Esophagus muscularis mucosa (tissue), 4 donors: ENCODE results near the gene ANKRD34A. TPM values are rescaled to one million over a fixed set of nuclear protein-coding genes. Genes with fewer than 3 reads are reported as not detected.

Experiments used
- DNase-seq: peaks from one replicate; pipeline ENCODE4 v3.0.0-alpha.2; 2017; ENCODE audit errors: extremely low spot score
- H3K27ac ChIP-seq, 4 donors: fragments of 200-600 bp; sonication (generic); replicated peaks in 1 of 4; 1 replicate in 3 of 4; 2 replicates in 1 of 4; pipeline ENCODE4 v1.5.1; 2016 to 2019; ENCODE audit warnings: mild to moderate bottlenecking in 1 of 4
- H3K27me3 ChIP-seq, 4 donors: fragments of 200-600 bp; sonication (generic); one replicate each; pipeline versions ENCODE4 v1.5.1 to v1.6.0; 2016 to 2019
- H3K36me3 ChIP-seq, 4 donors: fragments of 200-600 bp; sonication (generic); one replicate each; pipeline ENCODE4 v1.5.1; 2016 to 2019
- H3K4me1 ChIP-seq, 4 donors: fragments of 200-600 bp; sonication (generic); one replicate each; pipeline ENCODE4 v1.5.1; 2016 to 2019
- H3K4me3 ChIP-seq, 4 donors: fragments of 200-600 bp; sonication (generic); 1 replicate in 2 of 4; 2 replicates in 2 of 4; pipeline ENCODE4 v1.5.1; 2016 to 2019; ENCODE audit warnings: mild to moderate bottlenecking in 4 of 4, moderate library complexity in 1 of 4
- H3K9me3 ChIP-seq, 4 donors: fragments of 200-600 bp; sonication (generic); 1 replicate in 3 of 4; 2 replicates in 1 of 4; pipeline ENCODE4 v1.5.1; 2016 to 2019
- EP300 ChIP-seq: sonication (generic); formaldehyde crosslinking; IDR thresholded peaks from one replicate; pipeline ENCODE4 v1.6.1; 2017; ENCODE audit warnings: antibody characterized with exemption
- POLR2A ChIP-seq: fragments of 450-650 bp; IDR thresholded peaks from one replicate; pipeline ENCODE4 v1.6.1; 2017; ENCODE audit warnings: antibody characterized with exemption, moderate library complexity, mild to moderate bottlenecking, low read depth
- POLR2AphosphoS5 ChIP-seq, 2 donors: sonication (generic); formaldehyde crosslinking; IDR thresholded peaks; one replicate each; pipeline ENCODE4 v1.6.1; 2017; ENCODE audit warnings: antibody characterized with exemption in 2 of 2
- WGBS: methylation state at CpG from one replicate; pipeline ENCODE4 v1.1.5; 2018; 5-methylcytosine and 5-hydroxymethylcytosine counted together
- intact Hi-C: fragments of 100-400 bp; cut with DNase I; formaldehyde crosslinking; loops from one replicate; pipeline ENCODE4 v1.15.1; 2023
- total RNA-seq, 4 donors: library from RNA; depleted of rRNA; stranded (reverse); fragments of >200 nt; gene quantifications; one replicate each; pipeline versions ENCODE4 v1.1.0 to v1.2.1, GENCODE V29; 2016
- TF ChIP-seq, protein P1 (sequence below), 3 experiments: fragments of 200-600 bp in 2 of 3; fragments of 450-650 bp in 1 of 3; sonication (generic) in 2 of 3; IDR thresholded peaks; one replicate each; pipeline ENCODE4 v1.5.1; 2017 to 2019; ENCODE audit warnings: antibody characterized with exemption in 3 of 3, mild to moderate bottlenecking in 2 of 3, moderate library complexity in 1 of 3

The ANKRD34A gene
- total RNA-seq, 4 donors from 2014 or later: 0.66 to 1.7 (median 1.3) TPM

- peaks cover 0 to 12% (median 5%) of the 10 kb centered on the region in 4 donors for H3K36me3 ChIP-seq
- 83% methylated on average over 7 of the region's 7 CpGs for WGBS
- no peak overlapping the region for H3K4me3 ChIP-seq
- peaks cover 20 to 29% (median 27%) of the 10 kb centered on the region in 4 donors for H3K4me1 ChIP-seq
- H3K27me3 ChIP-seq: no peaks in the 10 kb centered on the region
- no peaks in the 10 kb centered on the region for H3K9me3 ChIP-seq
- intact Hi-C loops: no loop called here
- TF ChIP-seq POLR2A: no peak
- TF ChIP-seq EP300: no peak
- TF ChIP-seq, protein P1, sequence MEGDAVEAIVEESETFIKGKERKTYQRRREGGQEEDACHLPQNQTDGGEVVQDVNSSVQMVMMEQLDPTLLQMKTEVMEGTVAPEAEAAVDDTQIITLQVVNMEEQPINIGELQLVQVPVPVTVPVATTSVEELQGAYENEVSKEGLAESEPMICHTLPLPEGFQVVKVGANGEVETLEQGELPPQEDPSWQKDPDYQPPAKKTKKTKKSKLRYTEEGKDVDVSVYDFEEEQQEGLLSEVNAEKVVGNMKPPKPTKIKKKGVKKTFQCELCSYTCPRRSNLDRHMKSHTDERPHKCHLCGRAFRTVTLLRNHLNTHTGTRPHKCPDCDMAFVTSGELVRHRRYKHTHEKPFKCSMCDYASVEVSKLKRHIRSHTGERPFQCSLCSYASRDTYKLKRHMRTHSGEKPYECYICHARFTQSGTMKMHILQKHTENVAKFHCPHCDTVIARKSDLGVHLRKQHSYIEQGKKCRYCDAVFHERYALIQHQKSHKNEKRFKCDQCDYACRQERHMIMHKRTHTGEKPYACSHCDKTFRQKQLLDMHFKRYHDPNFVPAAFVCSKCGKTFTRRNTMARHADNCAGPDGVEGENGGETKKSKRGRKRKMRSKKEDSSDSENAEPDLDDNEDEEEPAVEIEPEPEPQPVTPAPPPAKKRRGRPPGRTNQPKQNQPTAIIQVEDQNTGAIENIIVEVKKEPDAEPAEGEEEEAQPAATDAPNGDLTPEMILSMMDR (IDR thresholded peaks at IDR 0.05): no peak
- no peak for TF ChIP-seq POLR2AphosphoS5 (IDR thresholded peaks at IDR 0.05)
- H3K27ac ChIP-seq: no peak overlapping the region
- DNase-seq: no peak
Observed at GRCh38 chr1:145974721-145975120, 10.3 kb upstream of the ANKRD34A start.

DNA sequence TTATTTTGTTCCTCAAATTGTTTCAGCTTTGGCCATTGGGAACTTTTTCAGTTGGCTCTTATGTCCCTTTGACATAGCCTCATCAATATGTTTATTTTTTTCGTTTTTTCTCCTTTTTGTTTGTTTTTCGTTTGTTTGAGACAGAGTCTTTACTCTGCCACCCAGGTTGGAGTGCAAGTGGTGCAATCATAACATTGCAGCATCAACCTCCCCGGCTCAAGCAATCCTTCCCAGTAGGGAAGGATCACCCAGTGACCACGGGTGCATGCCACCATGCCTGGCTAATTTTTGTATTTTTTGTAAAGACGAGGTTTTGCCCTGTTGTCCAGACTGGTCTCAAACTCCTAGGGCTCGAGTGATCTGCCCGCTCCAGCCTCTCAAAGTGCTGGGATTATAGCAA is 8.2 kb upstream of the ANKRD34A start:
- H3K4me1 ChIP-seq: peaks cover 5 to 9% (median 7%) of the 10 kb centered on the region in 4 donors
- H3K4me3 ChIP-seq: no peak overlapping the region
- H3K27ac ChIP-seq: no peak overlapping the region
- H3K9me3 ChIP-seq: peaks cover 0 to 1% (median under 1%) of the 10 kb centered on the region in 4 donors
- no peak for DNase-seq
- H3K27me3 ChIP-seq: no peaks in the 10 kb centered on the region
- TF ChIP-seq, protein P1 (IDR thresholded peaks at IDR 0.05): no peak
- no peak for TF ChIP-seq EP300
- no peak for TF ChIP-seq POLR2A
- no peak for TF ChIP-seq POLR2AphosphoS5 (IDR thresholded peaks at IDR 0.05)
- 71% methylated on average over 7 of the region's 7 CpGs for WGBS
- peaks cover 0 to 12% (median 5%) of the 10 kb centered on the region in 4 donors for H3K36me3 ChIP-seq
- intact Hi-C loops: no loop called here

DNA sequence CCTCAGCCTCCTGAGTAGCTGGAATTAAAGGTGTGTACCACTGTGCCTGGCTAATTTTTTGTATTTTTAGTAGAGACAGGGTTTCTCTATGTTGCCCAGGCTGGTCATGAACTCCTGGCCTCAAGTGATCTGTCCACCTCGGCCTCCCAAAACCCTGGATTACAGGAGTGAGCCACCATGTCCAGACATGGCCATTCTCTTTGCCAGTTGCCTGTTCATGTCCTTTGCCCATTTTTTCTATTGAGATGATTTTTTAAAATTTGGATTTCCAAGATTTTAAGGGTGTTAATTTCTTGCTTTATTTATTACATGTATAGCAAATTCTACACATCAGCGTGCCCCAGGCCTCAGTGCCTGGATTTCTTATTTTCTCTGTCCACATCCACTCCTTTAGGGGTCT is 2.9 kb upstream of the ANKRD34A start:
- Histone ChIP-seq H3K9me3 (peaks cover 0 to 9% (median 3%) of the 10 kb centered on the region in 4 donors), H3K36me3 (no peaks in the 10 kb centered on the region), H3K27ac (no peak overlapping the region), H3K4me3 (no peak overlapping the region), H3K27me3 (no peaks in the 10 kb centered on the region), H3K4me1 (peaks cover 19 to 40% (median 38%) of the 10 kb centered on the region in 4 donors)
- no peak for DNase-seq
- 95% methylated on average over 2 of the region's 2 CpGs for WGBS
- intact Hi-C loops: no loop called here
- no peak for TF ChIP-seq EP300
- no peak for TF ChIP-seq POLR2A
- TF ChIP-seq, protein P1 (IDR thresholded peaks at IDR 0.05): no peak
- no peak for TF ChIP-seq POLR2AphosphoS5 (IDR thresholded peaks at IDR 0.05)

- H3K27ac ChIP-seq: peak overlapping the region; percentile 98 to 100 (median 98)
- intact Hi-C loops: no loop called here
Observed at GRCh38 chr1:145965119-145965744, 857 bp upstream of the ANKRD34A start.

More at GRCh38 chr1:145965119-145965744, 857 bp upstream of the ANKRD34A start:
- peak overlapping the region; percentile 58 to 76 (median 68) for H3K4me3 ChIP-seq
- no peaks in the 10 kb centered on the region for H3K36me3 ChIP-seq
- H3K27me3 ChIP-seq: no peaks in the 10 kb centered on the region
- H3K9me3 ChIP-seq: peaks cover 0 to 9% (median 3%) of the 10 kb centered on the region in 4 donors
- no peak for DNase-seq
- 2% methylated on average over 5 of the region's 5 CpGs for WGBS
- H3K4me1 ChIP-seq: peaks cover 20 to 56% (median 54%) of the 10 kb centered on the region in 4 donors
- TF ChIP-seq, protein P1 (IDR thresholded peaks at IDR 0.05): no peak
- TF ChIP-seq EP300 (no peak), POLR2A (no peak), POLR2AphosphoS5 (IDR thresholded peaks at IDR 0.05) (no peak)
